ENCODE data around the gene POLH.
"Not testable (repeated sequence)": the region's sequence is repeated elsewhere in the genome, so short reads cannot be mapped to it uniquely, and the experiment has no call there.

Gene POLH

GRCh38 chr6:43629505-43630300 lies 53.7 kb downstream of the POLH start:
- DNase-seq = peak; percentile 97

GRCh38 chr6:43630980-43631619 lies 55.1 kb downstream of the POLH start:
- peaks cover 7% of the 10 kb centered on the region for H3K36me3 ChIP-seq (replicated peaks)
- H3K27ac ChIP-seq = no peak overlapping the region
- in situ Hi-C loops (cut with HindIII; ENCODE audit: low pct_ligation_motif_present, low sequenced_read_pairs) = no loop called here
- H3K4me3 ChIP-seq (ENCODE audit: low read depth, low read length) = no peak overlapping the region
- no peak for TF ChIP-seq CTCF (IDR thresholded peaks at IDR 0.05; ENCODE audit: low read depth, low read length, missing control alignments)
- H3K27me3 ChIP-seq (replicated peaks) = no peaks in the 10 kb centered on the region
- DNase-seq = no peak

More at GRCh38 chr6:43629505-43630300, 53.7 kb downstream of the POLH start:
- in situ Hi-C loops (cut with HindIII; ENCODE audit: low pct_ligation_motif_present, low sequenced_read_pairs) = no loop called here
- Histone ChIP-seq H3K4me3 (ENCODE audit: low read depth, low read length) (peak overlapping the region; percentile 91), H3K36me3 (replicated peaks) (peaks cover 21% of the 10 kb centered on the region), H3K27ac (peak overlapping the region; percentile 90), H3K27me3 (replicated peaks) (no peaks in the 10 kb centered on the region)
- no peak for TF ChIP-seq CTCF (IDR thresholded peaks at IDR 0.05; ENCODE audit: low read depth, low read length, missing control alignments)

GRCh38 chr6:43633002-43633401 lies 57.0 kb downstream of the POLH start:
- DNase-seq; H3K27me3 ChIP-seq (replicated peaks); in situ Hi-C loops (cut with HindIII; ENCODE audit: low pct_ligation_motif_present, low sequenced_read_pairs); H3K36me3 ChIP-seq (replicated peaks); H3K27ac ChIP-seq; H3K4me3 ChIP-seq (ENCODE audit: low read depth, low read length): not testable (repeated sequence)

- in situ Hi-C loops (cut with HindIII; ENCODE audit: low pct_ligation_motif_present, low sequenced_read_pairs) = no loop called here
- Histone ChIP-seq H3K36me3 (replicated peaks) (peaks cover 18% of the 10 kb centered on the region), H3K4me3 (ENCODE audit: low read depth, low read length) (no peak overlapping the region), H3K27ac (no peak overlapping the region), H3K27me3 (replicated peaks) (no peaks in the 10 kb centered on the region)
- DNase-seq = no peak
- TF ChIP-seq CTCF (IDR thresholded peaks at IDR 0.05; ENCODE audit: low read depth, low read length, missing control alignments) = no peak
Observed at GRCh38 chr6:43634702-43635303, 58.8 kb downstream of the POLH start.

GRCh38 chr6:43635387-43636307 lies 59.7 kb downstream of the POLH start, which contains the start of gene MAD2L1BP:
TSS of gene MAD2L1BP (plus strand) at chr6:43635840. CDS start at chr6:43635876, 36 bp downstream.
- Histone ChIP-seq H3K27ac (peak within 1 kb of the TSS; percentile 64), H3K27me3 (replicated peaks) (no peaks in the 10 kb centered on the region), H3K36me3 (replicated peaks) (peaks cover 26% of the 10 kb centered on the region), H3K4me3 (ENCODE audit: low read depth, low read length) (peak within 1 kb of the TSS; percentile 95)
- DNase-seq = peak; percentile 49
- in situ Hi-C loops (cut with HindIII; ENCODE audit: low pct_ligation_motif_present, low sequenced_read_pairs) = no loop called here
- no peak for TF ChIP-seq CTCF (IDR thresholded peaks at IDR 0.05; ENCODE audit: low read depth, low read length, missing control alignments)

All from brain microvascular endothelial cell (primary cell).